RWPE2 (cell line): ENCODE results near the gene TTC28.

Experiments used
- ATAC-seq: fragments of 200-7000 bp; cut with Tn5 transposase; 3 replicates; pipeline ENCODE4 v1.9.1; 2021; ENCODE audit warnings: low read depth
- DNase-seq: peaks from one replicate; pipeline ENCODE4 v3.0.0-alpha.2; 2020; ENCODE audit warnings: low spot score
- H3K27ac ChIP-seq: fragments of 450-650 bp; 2 replicates; pipeline ENCODE4 v1.5.1; 2017; ENCODE audit warnings: mild to moderate bottlenecking; ENCODE audit not compliant: poor library complexity, severe bottlenecking
- H3K27me3 ChIP-seq: fragments of 250-450 bp; sonication (Bioruptor Pico); 2 replicates; pipeline ENCODE4 v1.5.1; 2021; ENCODE audit warnings: mild to moderate bottlenecking, moderate library complexity; ENCODE audit not compliant: insufficient read depth, poor library complexity, severe bottlenecking
- H3K36me3 ChIP-seq: fragments of 250-450 bp; sonication (Bioruptor Pico); 2 replicates; pipeline ENCODE4 v1.5.1; 2020; ENCODE audit warnings: low read depth, mild to moderate bottlenecking, moderate library complexity
- H3K4me1 ChIP-seq: fragments of 250-450 bp; sonication (Bioruptor Pico); 2 replicates; pipeline ENCODE4 v1.5.1; 2021; ENCODE audit warnings: mild to moderate bottlenecking, moderate library complexity; ENCODE audit not compliant: insufficient read depth, poor library complexity, severe bottlenecking
- H3K4me3 ChIP-seq: fragments of 250-450 bp; sonication (Bioruptor Pico); 2 replicates; pipeline ENCODE4 v1.5.1; 2021; ENCODE audit warnings: mild to moderate bottlenecking, moderate library complexity; ENCODE audit not compliant: severe bottlenecking
- H3K9me3 ChIP-seq: fragments of 250-450 bp; sonication (Bioruptor Pico); 2 replicates; pipeline ENCODE4 v1.5.1; 2021; ENCODE audit warnings: mild to moderate bottlenecking, moderate library complexity; ENCODE audit not compliant: severe bottlenecking
- CTCF ChIP-seq: fragments of 450-650 bp; IDR thresholded peaks from one replicate; pipeline ENCODE4 v1.5.1; 2017; ENCODE audit warnings: mild to moderate bottlenecking, moderate library complexity; ENCODE audit not compliant: poor library complexity, severe bottlenecking

Gene TTC28

GRCh38 chr22:28146401-28147314 is 533.0 kb downstream of the TTC28 start:
- DNase-seq: no peak
- ATAC-seq: no peak
- no peak for TF ChIP-seq CTCF

GRCh38 chr22:28143961-28144745 is 535.5 kb downstream of the TTC28 start:
- H3K4me1 ChIP-seq: peaks cover 30% of the 10 kb centered on the region
- no peaks in the 10 kb centered on the region for H3K9me3 ChIP-seq
- ATAC-seq: no peak
- no peak overlapping the region for H3K27ac ChIP-seq
- DNase-seq: no peak
- H3K27me3 ChIP-seq: no peaks in the 10 kb centered on the region
- no peak overlapping the region for H3K4me3 ChIP-seq
- no peak for TF ChIP-seq CTCF
- no peaks in the 10 kb centered on the region for H3K36me3 ChIP-seq

More at GRCh38 chr22:28146401-28147314, 533.0 kb downstream of the TTC28 start:
- Histone ChIP-seq H3K9me3 (no peaks in the 10 kb centered on the region), H3K27me3 (no peaks in the 10 kb centered on the region), H3K4me1 (peaks cover 13% of the 10 kb centered on the region), H3K27ac (no peak overlapping the region), H3K36me3 (no peaks in the 10 kb centered on the region), H3K4me3 (no peak overlapping the region)

- no peak for ATAC-seq
These were observed 536.3 kb downstream of the TTC28 start for GRCh38 chr22:28143241-28143865.

GRCh38 chr22:28142361-28142961 is 537.2 kb downstream of the TTC28 start:
- Histone ChIP-seq H3K36me3 (no peaks in the 10 kb centered on the region), H3K27me3 (no peaks in the 10 kb centered on the region), H3K9me3 (no peaks in the 10 kb centered on the region), H3K27ac (peak overlapping the region; percentile 63), H3K4me1 (peaks cover 30% of the 10 kb centered on the region), H3K4me3 (no peak overlapping the region)
- ATAC-seq: peak; percentile 47
- no peak for DNase-seq
- TF ChIP-seq CTCF: no peak

More at GRCh38 chr22:28143241-28143865, 536.3 kb downstream of the TTC28 start:
- peaks cover 30% of the 10 kb centered on the region for H3K4me1 ChIP-seq
- H3K9me3 ChIP-seq: no peaks in the 10 kb centered on the region
- H3K36me3 ChIP-seq: no peaks in the 10 kb centered on the region
- peak overlapping the region; percentile 63 for H3K27ac ChIP-seq
- no peak overlapping the region for H3K4me3 ChIP-seq
- no peak for TF ChIP-seq CTCF
- no peak for DNase-seq
- H3K27me3 ChIP-seq: no peaks in the 10 kb centered on the region
